Mesendoderm (in vitro differentiated cells): ENCODE data around the gene KRT78.

ENCODE experiments used
- DNase-seq: peaks from one replicate; pipeline ENCODE4 v3.0.0; 2013
- H2AK5ac ChIP-seq: 2 replicates; pipeline ENCODE4 v1.6.1; 2013; ENCODE audit warnings: low read length, inconsistent platforms
- H2BK120ac ChIP-seq: 2 replicates; pipeline ENCODE4 v1.6.1; 2013; ENCODE audit warnings: low read depth, mild to moderate bottlenecking, low read length, moderate library complexity, mixed read lengths
- H2BK15ac ChIP-seq: replicated peaks from 2 replicates; pipeline ENCODE4 v1.6.1; 2013; ENCODE audit warnings: low read depth, mild to moderate bottlenecking, moderate library complexity
- H2BK5ac ChIP-seq: 2 replicates; pipeline ENCODE4 v1.6.1; 2013; ENCODE audit warnings: low read length, inconsistent platforms
- H3K18ac ChIP-seq: 2 replicates; pipeline ENCODE4 v1.6.1; 2013; ENCODE audit warnings: mild to moderate bottlenecking, low read length, mixed read lengths
- H3K23ac ChIP-seq: one replicate; pipeline ENCODE4 v1.6.1; 2013; ENCODE audit warnings: low read length
- H3K27ac ChIP-seq: 2 replicates; pipeline ENCODE4 v1.5.1; 2013; ENCODE audit warnings: low read depth, mild to moderate bottlenecking, inconsistent platforms, low read length, moderate library complexity
- H3K27me3 ChIP-seq: 2 replicates; pipeline ENCODE4 v1.6.1; 2013; ENCODE audit warnings: low read length, control low read depth, mild to moderate bottlenecking, inconsistent platforms; ENCODE audit not compliant: insufficient read depth, poor library complexity
- H3K36me3 ChIP-seq: 2 replicates; pipeline ENCODE4 v1.6.1; 2013; ENCODE audit warnings: low read length, inconsistent platforms; ENCODE audit not compliant: control insufficient read depth, insufficient read depth
- H3K4ac ChIP-seq: one replicate; pipeline ENCODE4 v1.6.1; 2013; ENCODE audit warnings: low read depth, mild to moderate bottlenecking, low read length, moderate library complexity
- H3K4me1 ChIP-seq: 2 replicates; pipeline ENCODE4 v1.6.1; 2013; ENCODE audit warnings: low read depth, low read length, inconsistent platforms; ENCODE audit not compliant: control insufficient read depth
- H3K4me2 ChIP-seq: 2 replicates; pipeline ENCODE4 v1.6.1; 2013; ENCODE audit warnings: low read length
- H3K4me3 ChIP-seq: 2 replicates; pipeline ENCODE4 v1.5.1; 2013; ENCODE audit warnings: mild to moderate bottlenecking, low read length
- H3K56ac ChIP-seq: one replicate; pipeline ENCODE4 v1.6.1; 2013; ENCODE audit warnings: low read length
- H3K79me1 ChIP-seq: 2 replicates; pipeline ENCODE4 v1.6.1; 2013; ENCODE audit warnings: low read length, inconsistent platforms
- H3K79me2 ChIP-seq: 2 replicates; pipeline ENCODE4 v1.6.1; 2013; ENCODE audit warnings: mild to moderate bottlenecking, low read length; ENCODE audit not compliant: control insufficient read depth, insufficient read depth
- H3K9ac ChIP-seq: 2 replicates; pipeline ENCODE4 v1.6.1; 2013; ENCODE audit warnings: low read length, inconsistent platforms
- H4K5ac ChIP-seq: one replicate; pipeline ENCODE4 v1.6.1; 2013; ENCODE audit warnings: low read length
- H4K8ac ChIP-seq: one replicate; pipeline ENCODE4 v1.6.1; 2013; ENCODE audit warnings: low read depth, mild to moderate bottlenecking, control low read depth, low read length, moderate library complexity
- whole genome bisulfite sequencing: extraction: QIAGEN DNeasy Blood & Tissue Kit; methylation state at CpG from one replicate; pipeline ENCODE4 v1.1.7; 2013; ENCODE audit warnings: low lambda C conversion rate, missing lambda C conversion rate; ENCODE audit not compliant: insufficient coverage; ENCODE audit errors: extremely low coverage; 5-methylcytosine and 5-hydroxymethylcytosine counted together

KRT78 gene

DNA sequence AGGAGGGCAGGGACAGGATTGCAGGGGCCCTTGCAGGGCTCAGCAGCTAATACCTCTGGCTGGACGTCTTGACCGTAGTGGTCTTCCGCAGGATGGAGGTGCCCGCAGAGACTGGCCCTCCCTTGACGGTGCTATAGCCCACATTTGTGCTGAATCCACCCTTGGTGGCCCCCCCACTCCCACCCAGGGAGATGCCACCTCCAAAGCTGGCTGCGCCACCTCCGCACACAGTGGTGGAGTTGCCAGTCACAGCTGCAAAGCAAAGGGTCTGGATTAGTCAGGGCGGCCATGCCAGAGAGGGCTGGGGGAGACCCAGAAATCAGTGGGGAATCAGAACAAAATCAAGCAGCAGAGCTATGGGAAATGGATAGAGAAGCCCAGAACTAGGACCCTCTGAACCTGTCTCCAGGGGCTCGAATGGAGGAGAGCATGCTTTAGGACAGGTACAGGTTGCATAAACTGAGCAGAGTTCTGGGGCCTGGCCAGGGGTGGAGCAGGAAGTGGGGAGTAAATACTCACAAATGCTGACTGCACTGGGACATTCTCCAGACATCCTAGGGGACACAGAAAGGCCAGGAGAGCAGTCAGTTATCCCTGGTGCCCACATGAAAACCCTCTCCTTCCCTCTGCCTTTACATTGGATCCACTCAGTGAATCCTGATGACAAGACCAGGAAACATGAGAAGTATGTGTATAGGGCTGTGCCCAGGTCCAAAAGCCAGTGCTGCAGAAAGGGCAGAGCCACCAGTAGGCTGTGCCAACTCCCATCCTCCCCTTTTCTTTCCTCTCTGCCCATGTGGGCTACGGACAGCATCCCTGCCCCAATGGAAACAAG lies 26.8 kb downstream of the KRT78 start:
- Histone ChIP-seq H3K9ac (no peak overlapping the region), H3K36me3 (no peaks in the 10 kb centered on the region), H2AK5ac (no peak overlapping the region), H3K56ac (no peak overlapping the region), H3K23ac (no peak overlapping the region), H3K27me3 (no peaks in the 10 kb centered on the region), H2BK120ac (no peak overlapping the region), H3K4me1 (no peaks in the 10 kb centered on the region), H3K18ac (no peak overlapping the region), H3K4me2 (no peak overlapping the region), H4K5ac (no peak overlapping the region), H3K27ac (no peak overlapping the region), H4K8ac (no peak overlapping the region), H2BK15ac (no peak overlapping the region), H3K79me2 (no peaks in the 10 kb centered on the region), H3K4ac (no peak overlapping the region), H2BK5ac (no peak overlapping the region), H3K79me1 (no peaks in the 10 kb centered on the region), H3K4me3 (no peak overlapping the region)
- no CpG with 5 or more reads among the region's 10 CpGs for WGBS
- DNase-seq = no peak

DNA sequence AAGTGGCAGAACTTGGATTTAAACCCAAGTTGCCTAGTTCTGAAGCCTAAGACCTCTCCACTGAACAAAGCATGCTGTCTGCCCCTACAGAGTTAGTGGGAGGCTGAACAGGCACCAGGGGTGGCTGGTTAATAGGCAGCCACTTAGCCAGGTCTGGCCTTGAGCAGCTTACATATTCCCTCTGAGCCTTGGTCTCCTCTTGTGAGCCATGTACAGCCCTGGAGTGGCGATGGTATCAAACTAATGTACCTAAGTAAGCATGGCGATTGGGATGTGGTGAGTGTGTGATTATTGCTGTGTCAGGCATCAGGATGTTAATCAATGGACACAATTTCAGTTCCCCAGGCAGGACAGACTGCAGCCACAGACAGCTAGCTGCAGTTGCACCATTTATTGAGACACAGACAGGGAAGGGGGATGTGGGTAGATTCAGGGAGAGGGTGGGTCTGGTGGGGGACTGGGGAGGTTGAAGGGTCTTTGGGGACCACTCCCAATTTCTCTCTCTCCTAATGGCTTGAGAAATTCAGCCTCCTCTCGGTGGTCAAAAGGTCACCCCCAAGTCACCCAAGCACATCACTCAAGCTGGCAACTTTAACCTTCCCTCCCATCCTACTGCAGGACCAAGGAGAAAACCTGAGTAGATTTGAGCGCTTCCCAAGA lies 27.6 kb downstream of the KRT78 start:
- Histone ChIP-seq H3K4me1 (no peaks in the 10 kb centered on the region), H3K79me1 (no peaks in the 10 kb centered on the region), H2BK120ac (no peak overlapping the region), H2AK5ac (no peak overlapping the region), H3K4ac (no peak overlapping the region), H2BK15ac (no peak overlapping the region), H3K23ac (no peak overlapping the region), H4K8ac (no peak overlapping the region), H3K36me3 (no peaks in the 10 kb centered on the region), H4K5ac (no peak overlapping the region), H3K56ac (no peak overlapping the region), H3K27me3 (no peaks in the 10 kb centered on the region), H3K79me2 (no peaks in the 10 kb centered on the region), H3K4me3 (no peak overlapping the region), H2BK5ac (no peak overlapping the region), H3K27ac (no peak overlapping the region), H3K4me2 (no peak overlapping the region), H3K9ac (no peak overlapping the region), H3K18ac (no peak overlapping the region)
- WGBS = no CpG with 5 or more reads among the region's 4 CpGs
- DNase-seq = no peak

DNA sequence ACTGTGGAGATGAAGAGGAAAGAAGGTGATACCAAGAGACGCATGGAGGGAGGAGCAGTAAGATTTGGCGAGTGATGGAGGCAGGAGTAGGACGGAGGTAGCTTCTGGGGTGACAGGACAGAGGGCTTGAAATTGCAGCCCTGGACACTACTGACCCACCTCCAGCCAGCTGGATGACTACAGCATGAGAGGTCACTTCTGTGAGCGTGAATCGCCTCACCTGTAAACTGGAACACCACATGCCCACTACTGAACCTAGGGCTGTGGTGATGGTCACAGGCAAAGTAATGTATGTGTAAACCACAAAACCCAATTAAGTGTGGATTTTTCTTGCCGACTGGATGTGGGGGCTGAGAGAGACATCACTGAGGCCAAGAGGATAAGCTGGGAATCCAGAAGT lies 28.3 kb downstream of the KRT78 start:
- H3K4me3 ChIP-seq = no peak overlapping the region
- no peaks in the 10 kb centered on the region for H3K79me1 ChIP-seq
- H2BK15ac ChIP-seq = no peak overlapping the region
- no peak overlapping the region for H3K18ac ChIP-seq
- no peak overlapping the region for H4K8ac ChIP-seq
- H3K4ac ChIP-seq = no peak overlapping the region
- no peaks in the 10 kb centered on the region for H3K4me1 ChIP-seq
- H3K56ac ChIP-seq = no peak overlapping the region
- H3K27ac ChIP-seq = no peak overlapping the region
- H2BK120ac ChIP-seq = no peak overlapping the region
- no peak overlapping the region for H3K9ac ChIP-seq
- H2AK5ac ChIP-seq = no peak overlapping the region
- no peak overlapping the region for H2BK5ac ChIP-seq
- no CpG with 5 or more reads among the region's 6 CpGs for WGBS
- no peak overlapping the region for H3K4me2 ChIP-seq
- no peaks in the 10 kb centered on the region for H3K79me2 ChIP-seq
- no peak for DNase-seq
- no peak overlapping the region for H4K5ac ChIP-seq
- no peak overlapping the region for H3K23ac ChIP-seq
- no peaks in the 10 kb centered on the region for H3K36me3 ChIP-seq
- no peaks in the 10 kb centered on the region for H3K27me3 ChIP-seq

- Histone ChIP-seq H2BK5ac (no peak overlapping the region), H2AK5ac (no peak overlapping the region), H3K27me3 (no peaks in the 10 kb centered on the region), H3K79me1 (no peaks in the 10 kb centered on the region), H3K18ac (no peak overlapping the region), H3K23ac (no peak overlapping the region), H3K4ac (no peak overlapping the region), H3K36me3 (no peaks in the 10 kb centered on the region), H3K4me3 (no peak overlapping the region), H3K9ac (no peak overlapping the region), H3K4me2 (no peak overlapping the region), H3K79me2 (no peaks in the 10 kb centered on the region), H4K8ac (no peak overlapping the region), H2BK120ac (no peak overlapping the region), H3K27ac (no peak overlapping the region), H3K56ac (no peak overlapping the region), H3K4me1 (no peaks in the 10 kb centered on the region), H4K5ac (no peak overlapping the region), H2BK15ac (no peak overlapping the region)
- no peak for DNase-seq
- no CpG with 5 or more reads among the region's 7 CpGs for WGBS
Measured at GRCh38 chr12:52819731-52820510, 28.9 kb downstream of the KRT78 start.

GRCh38 chr12:52818887-52819420 lies 29.8 kb downstream of the KRT78 start:
- Histone ChIP-seq H4K8ac (no peak overlapping the region), H3K9ac (no peak overlapping the region), H3K4me3 (no peak overlapping the region), H2AK5ac (no peak overlapping the region), H3K27ac (no peak overlapping the region), H3K4ac (no peak overlapping the region), H3K4me2 (no peak overlapping the region), H2BK120ac (no peak overlapping the region), H4K5ac (no peak overlapping the region), H2BK5ac (no peak overlapping the region), H3K23ac (no peak overlapping the region), H3K4me1 (no peaks in the 10 kb centered on the region), H3K18ac (no peak overlapping the region), H3K56ac (no peak overlapping the region), H3K79me2 (no peaks in the 10 kb centered on the region), H2BK15ac (no peak overlapping the region), H3K27me3 (no peaks in the 10 kb centered on the region), H3K79me1 (no peaks in the 10 kb centered on the region), H3K36me3 (no peaks in the 10 kb centered on the region)
- WGBS = no CpG with 5 or more reads among the region's 7 CpGs
- no peak for DNase-seq
